ENCODE data around the gene CCDC134. TPM values are rescaled to one million over a fixed set of nuclear protein-coding genes. Genes with fewer than 3 reads are reported as not detected.

Gene CCDC134
- total and polyA plus RNA-seq, 7 donors: 0.60 to 8.6 (median 6.1) TPM

DNA sequence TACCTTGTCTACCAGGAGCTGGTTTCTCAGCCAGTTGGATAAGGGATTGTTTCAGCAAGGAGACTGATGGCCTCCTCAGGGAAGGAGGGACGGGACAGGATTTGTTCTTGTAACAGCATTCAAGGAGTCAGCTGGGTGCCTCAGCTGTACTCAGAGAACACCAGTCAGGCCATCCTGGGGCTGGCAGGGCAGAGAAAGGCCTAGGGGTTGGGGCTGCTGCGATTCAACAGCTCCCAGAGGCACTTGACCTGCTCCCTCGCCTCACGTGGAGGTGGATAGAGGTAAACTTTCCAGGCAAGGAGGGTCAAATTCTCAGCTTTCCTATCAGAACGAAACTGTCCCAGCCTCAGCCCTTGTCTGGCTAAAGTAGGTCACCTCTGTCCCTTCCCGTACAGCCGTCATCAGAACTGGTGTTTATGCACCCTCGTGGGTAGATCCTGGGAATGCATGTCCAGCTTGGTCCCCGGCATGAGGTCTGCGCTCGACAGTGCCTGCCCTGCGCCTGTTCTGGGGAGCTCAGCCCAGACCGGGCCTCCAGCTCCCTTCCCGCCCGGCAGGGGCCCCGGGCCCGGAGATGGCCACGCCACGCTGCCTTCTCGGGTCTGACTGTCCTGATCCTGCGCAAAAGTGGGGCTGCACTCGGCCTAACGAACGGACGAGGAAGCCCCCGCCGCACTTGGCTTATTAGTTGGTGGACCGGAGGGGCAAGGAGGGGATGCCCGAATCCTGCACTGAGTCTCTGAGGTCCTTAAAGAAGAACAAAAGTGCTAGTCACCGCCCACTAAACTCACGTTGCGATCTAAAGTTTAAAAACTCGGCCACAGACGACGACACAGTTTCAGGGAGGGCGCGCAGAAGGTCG is 762 bp upstream of the CCDC134 start:
- H3K27ac ChIP-seq: peak overlapping the region; percentile 88 to 92 (median 88)
- peak overlapping the region; percentile 63 to 92 (median 84) for H3K4me3 ChIP-seq
- H3K27me3 ChIP-seq: no peaks in the 10 kb centered on the region
- intact Hi-C loops (cut with DNase I): loop anchor here (2.0 kb wide), 1 partner anchor 33 kb away; the partner anchor contains the start of gene SREBF2
- H3K9me3 ChIP-seq: no peaks in the 10 kb centered on the region
- TF ChIP-seq, protein P1, sequence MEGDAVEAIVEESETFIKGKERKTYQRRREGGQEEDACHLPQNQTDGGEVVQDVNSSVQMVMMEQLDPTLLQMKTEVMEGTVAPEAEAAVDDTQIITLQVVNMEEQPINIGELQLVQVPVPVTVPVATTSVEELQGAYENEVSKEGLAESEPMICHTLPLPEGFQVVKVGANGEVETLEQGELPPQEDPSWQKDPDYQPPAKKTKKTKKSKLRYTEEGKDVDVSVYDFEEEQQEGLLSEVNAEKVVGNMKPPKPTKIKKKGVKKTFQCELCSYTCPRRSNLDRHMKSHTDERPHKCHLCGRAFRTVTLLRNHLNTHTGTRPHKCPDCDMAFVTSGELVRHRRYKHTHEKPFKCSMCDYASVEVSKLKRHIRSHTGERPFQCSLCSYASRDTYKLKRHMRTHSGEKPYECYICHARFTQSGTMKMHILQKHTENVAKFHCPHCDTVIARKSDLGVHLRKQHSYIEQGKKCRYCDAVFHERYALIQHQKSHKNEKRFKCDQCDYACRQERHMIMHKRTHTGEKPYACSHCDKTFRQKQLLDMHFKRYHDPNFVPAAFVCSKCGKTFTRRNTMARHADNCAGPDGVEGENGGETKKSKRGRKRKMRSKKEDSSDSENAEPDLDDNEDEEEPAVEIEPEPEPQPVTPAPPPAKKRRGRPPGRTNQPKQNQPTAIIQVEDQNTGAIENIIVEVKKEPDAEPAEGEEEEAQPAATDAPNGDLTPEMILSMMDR (IDR thresholded peaks at IDR 0.05): peak in 1 of 4 experiments; percentile 17
- TF ChIP-seq POLR2AphosphoS5 (IDR thresholded peaks at IDR 0.05): no peak
- H3K4me1 ChIP-seq: peaks cover 0 to 27% (median 21%) of the 10 kb centered on the region in 4 donors
- DNase-seq: peak; percentile 70
- 23 to 28% methylated on average over 38 of the region's 38 CpGs for WGBS, 2 donors
- no peaks in the 10 kb centered on the region for H3K36me3 ChIP-seq

DNA sequence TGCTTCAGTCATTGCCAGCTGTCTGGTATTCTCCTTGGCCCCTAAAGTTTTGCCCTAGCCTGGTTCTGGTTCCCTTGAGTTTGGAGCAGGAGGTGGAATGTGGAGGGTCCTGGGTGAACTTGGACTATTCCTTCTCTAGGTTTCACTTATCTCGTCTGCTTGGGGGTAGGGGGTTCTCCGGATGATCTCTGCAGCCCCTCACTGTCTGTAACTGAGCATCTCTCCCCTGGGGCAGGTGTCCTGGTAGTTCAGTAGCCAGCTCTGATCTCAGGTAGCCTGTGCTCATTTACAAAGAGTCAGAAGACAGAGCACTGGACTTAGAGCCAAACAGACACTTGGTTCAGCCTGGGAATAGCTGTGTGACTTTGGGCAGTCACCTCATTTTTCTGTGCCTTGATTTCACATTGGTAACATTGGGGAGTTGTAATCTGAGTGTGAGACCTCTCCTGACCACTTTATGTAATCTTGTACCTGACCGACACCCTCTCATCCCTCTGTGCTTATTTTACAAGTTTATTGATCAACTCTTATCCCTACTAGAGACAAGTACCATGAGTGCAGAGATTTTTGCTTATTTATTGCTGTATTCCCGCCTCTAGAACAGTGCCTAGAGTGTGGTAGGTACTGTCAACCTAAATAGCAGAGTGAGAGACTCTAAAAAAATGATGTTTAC is 804 bp downstream of the CCDC134 start:
- no peak for DNase-seq
- H3K27ac ChIP-seq: peak overlapping the region; percentile 88 to 92 (median 88)
- intact Hi-C loops (cut with DNase I): loop anchor here (2.0 kb wide), 1 partner anchor 32 kb away; the partner anchor contains the start of gene SREBF2

DNA sequence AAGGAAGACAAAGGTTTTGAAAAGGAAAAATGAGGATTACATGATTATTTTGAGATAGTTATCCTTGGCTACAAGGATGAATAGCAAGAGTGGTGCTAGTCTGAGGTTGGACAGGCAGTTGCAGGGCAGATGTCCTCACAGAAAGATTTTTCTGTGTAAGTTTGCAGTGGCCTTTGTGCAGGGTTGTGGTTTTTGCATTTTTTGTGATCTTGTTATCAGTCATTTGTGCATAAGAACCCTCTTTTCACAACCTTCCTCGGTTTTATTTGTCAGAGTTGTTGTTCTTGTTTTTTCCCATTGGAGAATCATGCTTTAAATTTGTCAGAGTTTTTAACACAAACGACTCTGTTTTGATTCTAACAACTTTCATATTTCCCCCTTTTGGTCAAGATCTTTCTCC is 1.4 kb downstream of the CCDC134 start:
- 20 to 63% methylated on average over 2 of the region's 2 CpGs for WGBS, 2 donors
- H3K27ac ChIP-seq: no peak overlapping the region
- no peak for DNase-seq
- no peak for TF ChIP-seq POLR2A (IDR thresholded peaks at IDR 0.05)
- no peak for TF ChIP-seq POLR2AphosphoS5 (IDR thresholded peaks at IDR 0.05)
- no peak for TF ChIP-seq EP300 (IDR thresholded peaks at IDR 0.05)
- TF ChIP-seq, protein P1 (IDR thresholded peaks at IDR 0.05): no peak
- no peaks in the 10 kb centered on the region for H3K36me3 ChIP-seq
- H3K4me3 ChIP-seq: no peak overlapping the region
- intact Hi-C loops (cut with DNase I): loop anchor here (2.0 kb wide), 1 partner anchor 31 kb away; the partner anchor contains the start of gene SREBF2
- no peaks in the 10 kb centered on the region for H3K9me3 ChIP-seq
- no peaks in the 10 kb centered on the region for H3K27me3 ChIP-seq
- peaks cover 0 to 27% (median 21%) of the 10 kb centered on the region in 4 donors for H3K4me1 ChIP-seq

More for the DNA sequence above, 804 bp downstream of the CCDC134 start:
- no peak for TF ChIP-seq POLR2A (IDR thresholded peaks at IDR 0.05)
- TF ChIP-seq, protein P1 (IDR thresholded peaks at IDR 0.05): no peak
- TF ChIP-seq EP300 (IDR thresholded peaks at IDR 0.05): no peak
- TF ChIP-seq POLR2AphosphoS5 (IDR thresholded peaks at IDR 0.05): no peak
- Histone ChIP-seq H3K4me3 (peak overlapping the region; percentile 63 to 92 (median 84)), H3K4me1 (peaks cover 0 to 27% (median 21%) of the 10 kb centered on the region in 4 donors), H3K27me3 (no peaks in the 10 kb centered on the region), H3K36me3 (no peaks in the 10 kb centered on the region), H3K9me3 (no peaks in the 10 kb centered on the region)
- WGBS, 2 donors: 7 to 31% methylated on average over 4 of the region's 4 CpGs

DNA sequence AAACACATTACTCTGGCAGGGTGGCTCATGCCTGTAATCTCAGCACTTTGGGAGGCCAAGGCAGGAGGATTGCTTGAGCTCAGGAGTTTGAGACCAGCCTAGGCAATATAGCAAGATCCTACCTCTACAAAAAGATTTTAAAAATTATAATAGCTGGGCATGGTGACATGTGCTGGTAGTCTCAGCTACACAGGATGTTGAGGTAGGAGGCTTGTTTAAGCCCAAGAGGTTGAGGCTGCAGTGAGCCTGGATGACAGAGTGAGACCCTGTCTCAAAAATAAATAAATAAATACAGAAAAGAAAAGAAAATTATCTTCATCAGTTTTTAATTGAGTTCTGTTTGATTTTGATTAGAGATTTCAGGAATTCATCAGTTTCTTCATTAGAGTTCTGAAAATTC is 5.2 kb downstream of the CCDC134 start:
- intact Hi-C loops (cut with DNase I): no loop called here
- TF ChIP-seq, protein P1 (IDR thresholded peaks at IDR 0.05): no peak
- TF ChIP-seq EP300 (IDR thresholded peaks at IDR 0.05) (no peak), POLR2AphosphoS5 (IDR thresholded peaks at IDR 0.05) (no peak), POLR2A (IDR thresholded peaks at IDR 0.05) (no peak)
- Histone ChIP-seq H3K4me1 (peaks cover 0 to 15% (median 11%) of the 10 kb centered on the region in 4 donors), H3K9me3 (no peaks in the 10 kb centered on the region), H3K27ac (no peak overlapping the region), H3K4me3 (no peak overlapping the region), H3K27me3 (no peaks in the 10 kb centered on the region), H3K36me3 (peaks cover 0 to 15% (median 0%) of the 10 kb centered on the region in 4 donors)
- no peak for DNase-seq
